ENCODE data around the gene GBP3. TPM values are rescaled to one million over a fixed set of nuclear protein-coding genes. Genes with fewer than 3 reads are reported as not detected.

Gene GBP3
- total RNA-seq, 3 donors from 2014 or later: 10.1 to 44.9 (median 22.9) TPM

- Histone ChIP-seq H3K36me3 (no peaks in the 10 kb centered on the region), H3K27me3 (no peaks in the 10 kb centered on the region), H3K9me3 (peaks cover 0 to 8% of the 10 kb centered on the region in 2 donors), H3K4me1 (no peaks in the 10 kb centered on the region), H3K4me3 (no peak overlapping the region), H3K27ac (no peak overlapping the region)
- TF ChIP-seq CTCF (IDR thresholded peaks at IDR 0.05) (no peak), POLR2AphosphoS5 (IDR thresholded peaks at IDR 0.05) (no peak), POLR2A (IDR thresholded peaks at IDR 0.05) (no peak)
- intact Hi-C loops (cut with DNase I; ENCODE audit: low total_unique reads): no loop called here
- no peak for DNase-seq (ENCODE audit: low spot score in 2 of 2)
Observed at GRCh38 chr1:89043940-89044339, 21.3 kb upstream of the GBP3 start.

DNA sequence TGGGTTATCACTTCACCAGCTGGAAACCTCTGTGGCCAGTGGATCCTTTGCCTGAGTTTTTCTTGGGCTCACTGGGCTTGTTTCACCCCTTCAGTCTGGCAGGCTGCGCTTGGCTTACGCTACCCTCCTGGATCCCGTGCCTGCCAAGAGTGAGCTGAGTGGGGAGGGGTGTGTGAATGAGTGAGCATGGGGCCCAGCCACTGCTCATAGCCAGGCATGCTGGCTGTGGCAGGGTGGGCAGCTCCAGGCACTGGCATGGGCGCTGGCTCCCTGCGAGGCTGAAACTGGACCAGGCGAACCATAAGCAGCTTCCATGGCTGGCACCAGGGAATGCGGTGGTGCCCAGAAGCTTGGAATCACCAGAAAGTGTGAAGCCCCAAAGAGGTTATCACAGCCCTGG is 19.8 kb upstream of the GBP3 start:
- H3K4me3 ChIP-seq: no peak overlapping the region
- intact Hi-C loops (cut with DNase I; ENCODE audit: low total_unique reads): no loop called here
- H3K4me1 ChIP-seq: no peaks in the 10 kb centered on the region
- peaks cover 0 to 8% of the 10 kb centered on the region in 2 donors for H3K9me3 ChIP-seq
- TF ChIP-seq CTCF (IDR thresholded peaks at IDR 0.05) (no peak), POLR2A (IDR thresholded peaks at IDR 0.05) (no peak), POLR2AphosphoS5 (IDR thresholded peaks at IDR 0.05) (no peak)
- no peaks in the 10 kb centered on the region for H3K36me3 ChIP-seq
- no peak for DNase-seq (ENCODE audit: low spot score in 2 of 2)
- no peak overlapping the region for H3K27ac ChIP-seq
- H3K27me3 ChIP-seq: no peaks in the 10 kb centered on the region

GRCh38 chr1:89041721-89042120 is 19.1 kb upstream of the GBP3 start:
- H3K9me3 ChIP-seq: peaks cover 0 to 8% of the 10 kb centered on the region in 2 donors
- intact Hi-C loops (cut with DNase I; ENCODE audit: low total_unique reads): no loop called here
- H3K4me3 ChIP-seq: no peak overlapping the region
- no peak overlapping the region for H3K27ac ChIP-seq
- no peaks in the 10 kb centered on the region for H3K36me3 ChIP-seq
- H3K27me3 ChIP-seq: no peaks in the 10 kb centered on the region
- H3K4me1 ChIP-seq: no peaks in the 10 kb centered on the region
- no peak for DNase-seq (ENCODE audit: low spot score in 2 of 2)
- TF ChIP-seq POLR2AphosphoS5 (IDR thresholded peaks at IDR 0.05): no peak
- no peak for TF ChIP-seq CTCF (IDR thresholded peaks at IDR 0.05)
- TF ChIP-seq POLR2A (IDR thresholded peaks at IDR 0.05): no peak

GRCh38 chr1:89041119-89041641 is 18.5 kb upstream of the GBP3 start:
- Histone ChIP-seq H3K9me3 (peaks cover 0 to 8% of the 10 kb centered on the region in 2 donors), H3K36me3 (no peaks in the 10 kb centered on the region), H3K4me3 (no peak overlapping the region), H3K27ac (no peak overlapping the region), H3K4me1 (no peaks in the 10 kb centered on the region), H3K27me3 (no peaks in the 10 kb centered on the region)
- intact Hi-C loops (cut with DNase I; ENCODE audit: low total_unique reads): no loop called here
- no peak for DNase-seq (ENCODE audit: low spot score in 2 of 2)
- TF ChIP-seq CTCF (IDR thresholded peaks at IDR 0.05): no peak
- no peak for TF ChIP-seq POLR2AphosphoS5 (IDR thresholded peaks at IDR 0.05)
- no peak for TF ChIP-seq POLR2A (IDR thresholded peaks at IDR 0.05)

GRCh38 chr1:89040315-89040626 is 17.6 kb upstream of the GBP3 start:
- no peaks in the 10 kb centered on the region for H3K4me1 ChIP-seq
- intact Hi-C loops (cut with DNase I; ENCODE audit: low total_unique reads): no loop called here
- no peak overlapping the region for H3K4me3 ChIP-seq
- H3K27me3 ChIP-seq: no peaks in the 10 kb centered on the region
- no peak for DNase-seq (ENCODE audit: low spot score in 2 of 2)
- no peaks in the 10 kb centered on the region for H3K36me3 ChIP-seq
- no peak overlapping the region for H3K27ac ChIP-seq
- TF ChIP-seq CTCF (IDR thresholded peaks at IDR 0.05): no peak
- TF ChIP-seq POLR2AphosphoS5 (IDR thresholded peaks at IDR 0.05): no peak
- no peak for TF ChIP-seq POLR2A (IDR thresholded peaks at IDR 0.05)
- H3K9me3 ChIP-seq: peaks cover 0 to 8% of the 10 kb centered on the region in 2 donors

Measured in breast epithelium (tissue), 4 donors.